Measurements from ENCODE around the gene ATPAF2.

The ATPAF2 gene

DNA sequence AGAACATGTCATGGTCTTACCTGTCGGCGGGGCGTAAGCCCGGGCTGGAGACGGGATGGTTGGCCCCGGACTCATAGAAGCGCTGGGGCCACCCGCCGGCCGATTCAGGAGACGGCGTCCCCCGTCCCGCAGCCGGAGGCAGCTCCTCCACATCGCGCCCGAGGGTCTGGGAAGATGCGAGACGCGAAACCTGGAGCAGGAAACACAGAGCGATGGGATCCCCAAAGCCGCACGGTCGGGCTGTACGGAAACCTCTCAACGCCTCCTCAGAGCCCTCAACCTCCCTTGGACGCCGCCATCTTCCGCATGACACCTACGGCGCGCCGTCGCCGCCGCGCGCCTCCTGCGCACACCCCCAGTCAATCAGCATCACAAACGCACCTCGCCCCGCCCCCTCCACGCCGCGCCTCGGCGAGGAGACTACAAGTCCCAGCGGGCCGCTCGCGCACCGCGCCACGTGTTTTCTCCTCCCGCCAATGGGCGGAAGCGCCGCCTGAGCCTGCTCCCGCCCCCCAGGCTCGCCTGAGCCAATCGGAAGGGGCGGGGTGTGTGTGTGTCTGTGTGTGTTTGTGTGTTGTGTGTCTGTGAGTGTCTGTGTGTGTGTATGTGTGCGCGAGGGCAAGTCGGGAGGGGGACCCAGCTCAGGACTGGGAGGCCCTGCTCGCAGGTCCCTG is at the start of gene ATPAF2, which contains the start of gene GID4:
Gene ATPAF2, minus strand, starts transcription at position 308 of the 674 bp plus-strand sequence. Its CDS starts 155 bp downstream, at position 153.
Gene GID4, plus strand, starts transcription at position 548 of the 674 bp plus-strand sequence. Its CDS starts 57 bp downstream, at position 605.
- in situ Hi-C loops (cut with HindIII; ENCODE audit: low sequenced_read_pairs): no loop called here

DNA sequence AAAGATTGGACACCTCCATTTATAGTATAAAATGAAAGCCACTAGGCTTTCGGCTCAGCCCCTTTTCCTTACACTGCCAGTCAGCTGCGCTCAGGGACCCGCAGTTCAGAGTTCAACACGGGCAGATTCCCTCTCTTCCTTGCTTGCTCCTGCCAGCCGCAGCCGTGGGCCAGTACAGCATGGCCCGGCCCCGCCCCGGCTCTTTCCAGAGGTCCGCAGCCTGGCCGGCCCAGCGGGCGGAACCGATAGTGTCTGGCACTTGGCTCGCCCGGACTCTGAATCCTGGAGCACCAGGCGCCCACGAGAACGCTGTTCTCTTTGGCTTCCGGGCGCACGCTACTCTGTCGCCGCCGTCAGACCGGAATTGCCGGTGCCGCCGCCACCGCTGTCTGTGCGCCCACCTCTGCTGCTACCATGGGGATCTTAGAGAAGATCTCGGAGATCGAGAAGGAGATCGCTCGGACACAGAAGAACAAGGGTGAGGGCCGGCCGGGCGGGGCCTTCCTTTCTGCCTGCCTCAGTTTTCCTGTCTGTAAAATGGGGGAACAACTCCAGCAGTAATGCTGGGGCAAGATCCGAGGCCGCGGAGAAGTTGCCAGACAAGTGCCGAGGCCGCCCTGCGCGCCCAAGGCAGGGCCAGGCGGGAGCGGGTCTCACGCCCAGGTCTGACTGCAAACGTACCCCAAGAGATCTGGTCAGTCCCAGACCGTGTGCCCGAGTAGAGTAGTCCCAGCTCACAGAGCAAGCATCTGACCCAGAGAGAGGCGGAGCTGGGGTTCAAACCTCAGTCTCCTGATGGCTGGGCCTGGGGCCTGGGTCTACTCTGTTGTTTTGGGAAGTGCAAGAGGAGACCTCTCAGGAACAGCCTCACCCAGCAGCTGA is 48.9 kb upstream of the ATPAF2 start, which contains the start of gene DRG2:
Gene DRG2, plus strand, starts transcription at position 339 of the 882 bp plus-strand sequence. Its CDS starts 76 bp downstream, at position 415.
- in situ Hi-C loops (cut with HindIII; ENCODE audit: low sequenced_read_pairs): no loop called here

DNA sequence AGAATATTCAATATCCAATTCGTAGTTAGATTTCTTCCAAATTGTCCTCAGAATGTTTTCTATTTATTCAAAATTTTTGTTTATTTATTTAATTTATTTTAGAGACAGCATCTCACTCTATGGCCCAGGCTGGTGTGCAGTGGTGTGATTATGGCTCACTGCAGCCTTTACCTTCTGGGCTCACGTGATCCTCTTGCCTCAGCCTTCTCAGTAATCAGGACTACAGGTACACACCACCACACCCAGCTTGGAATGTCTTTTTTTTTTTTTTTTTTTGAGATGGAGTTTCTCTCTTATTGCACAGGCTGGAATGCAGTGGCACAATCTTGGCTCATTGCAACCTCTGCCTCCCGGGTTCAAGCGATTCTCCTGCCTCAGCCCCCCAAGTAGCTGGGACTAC is 45.3 kb upstream of the ATPAF2 start:
- in situ Hi-C loops (cut with HindIII; ENCODE audit: low sequenced_read_pairs): no loop called here

DNA sequence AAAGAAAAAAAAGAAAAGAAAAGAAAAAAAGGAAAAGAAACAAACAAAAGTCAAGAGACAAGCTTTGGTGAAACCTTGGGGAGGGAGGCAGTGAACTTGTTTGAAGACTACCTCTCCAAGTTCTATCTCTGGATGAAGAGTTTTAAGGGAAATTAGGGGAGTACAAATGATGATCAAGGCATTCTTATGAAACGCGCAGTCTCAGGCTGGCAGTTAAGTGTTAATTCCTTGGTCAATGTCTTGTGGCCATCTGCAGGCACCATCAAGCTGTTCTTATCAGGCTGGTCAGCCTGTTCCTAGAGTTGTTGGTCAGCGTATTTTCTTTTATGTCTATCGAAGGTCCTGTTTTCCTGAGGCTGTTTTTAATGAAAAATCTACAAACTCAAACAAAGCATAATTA is 40.6 kb upstream of the ATPAF2 start:
- in situ Hi-C loops (cut with HindIII; ENCODE audit: low sequenced_read_pairs): no loop called here

DNA sequence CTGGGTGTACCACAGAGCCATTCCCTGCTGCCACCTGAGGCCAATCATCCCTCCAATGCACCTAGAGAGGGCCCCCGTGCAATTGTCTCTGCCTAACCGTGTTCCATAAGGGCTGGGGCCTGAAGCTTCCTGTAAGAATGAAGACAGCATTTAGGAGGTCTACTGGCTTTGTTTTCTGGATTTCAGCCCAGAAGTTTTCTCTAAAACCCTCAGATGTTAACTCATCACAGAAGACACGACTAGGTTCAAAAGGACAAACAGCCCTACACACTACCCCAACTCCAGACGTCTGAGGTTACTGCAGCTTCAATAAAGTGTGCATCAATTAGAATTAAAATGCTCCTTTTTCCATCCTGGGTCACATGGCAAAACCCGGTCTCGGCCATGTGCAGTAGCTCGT is 38.0 kb upstream of the ATPAF2 start:
- in situ Hi-C loops (cut with HindIII; ENCODE audit: low sequenced_read_pairs): no loop called here

DNA sequence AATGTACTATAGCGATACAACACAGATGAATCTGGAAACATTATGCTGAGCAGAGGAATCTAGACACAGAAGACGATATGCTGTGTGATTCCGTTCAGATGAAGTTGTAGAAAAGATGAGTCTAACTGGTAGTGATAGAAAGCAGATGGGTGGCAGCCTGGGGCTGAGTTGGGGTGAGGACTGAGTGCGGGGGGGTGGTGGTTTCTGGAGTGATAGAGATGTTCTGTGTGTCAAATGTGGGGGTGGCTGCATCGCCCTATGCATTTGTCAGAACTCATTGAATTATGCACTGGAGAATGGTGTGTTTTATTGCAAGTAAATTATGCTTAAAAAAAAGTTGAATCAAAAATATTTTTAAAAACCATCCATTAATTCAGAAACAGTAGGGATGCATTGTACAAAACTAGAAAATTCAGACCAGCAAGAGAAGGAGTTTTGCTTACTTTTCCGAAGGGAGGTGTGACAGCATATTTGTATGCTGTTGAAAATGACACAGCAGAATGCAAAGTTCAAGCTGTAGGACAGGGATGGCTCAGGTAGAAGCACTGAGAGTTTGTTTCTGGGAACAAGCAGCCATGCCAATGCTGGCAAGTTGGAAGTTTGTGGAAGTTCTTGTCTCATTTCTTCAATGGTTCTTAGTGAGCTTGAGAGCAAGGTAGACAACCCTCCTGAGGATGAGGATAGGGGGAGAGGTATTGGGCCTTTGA is 35.8 kb upstream of the ATPAF2 start:
- in situ Hi-C loops (cut with HindIII; ENCODE audit: low sequenced_read_pairs): no loop called here

DNA sequence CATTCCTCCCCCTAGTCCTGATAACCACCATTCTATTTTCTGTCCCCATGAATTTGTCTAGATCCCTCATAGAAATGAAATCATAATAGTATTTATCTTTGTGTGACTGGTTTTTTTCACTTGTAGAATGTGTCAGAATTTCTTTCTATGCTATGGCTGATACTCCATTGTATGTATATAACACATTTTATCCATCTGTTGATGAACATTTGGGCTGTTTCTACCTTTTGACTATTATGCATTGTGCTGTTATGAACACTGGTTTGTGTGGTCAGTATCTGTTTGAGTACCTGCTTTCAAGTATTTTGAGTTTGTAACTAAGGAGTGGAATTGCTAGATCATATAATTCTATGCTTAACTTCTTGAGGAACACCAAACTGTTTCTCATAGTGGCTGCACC is 32.8 kb upstream of the ATPAF2 start:
- in situ Hi-C loops (cut with HindIII; ENCODE audit: low sequenced_read_pairs): no loop called here

DNA sequence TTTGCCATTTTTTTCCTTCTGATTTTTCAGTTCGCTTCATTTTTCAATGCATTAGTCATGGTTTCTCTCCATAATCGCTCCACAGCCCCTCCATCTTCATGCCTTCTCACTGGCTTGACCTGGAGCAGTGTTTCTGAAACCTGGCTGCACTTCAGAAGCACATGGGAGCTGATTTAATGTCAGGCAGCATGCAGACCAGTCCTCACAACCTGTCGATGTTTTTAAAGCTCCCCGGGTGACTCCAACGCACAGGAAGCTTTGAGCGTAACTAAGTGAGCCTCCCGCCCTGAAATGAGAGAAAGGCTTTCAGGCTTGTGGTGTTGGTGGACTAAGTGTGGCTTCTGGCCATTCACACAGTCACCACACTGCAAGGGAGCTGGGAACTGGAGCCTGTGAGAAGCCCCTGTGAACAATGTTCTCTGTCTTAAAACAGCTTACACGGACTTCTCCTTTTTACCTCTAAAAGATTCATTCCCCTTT is 31.9 kb upstream of the ATPAF2 start:
- in situ Hi-C loops (cut with HindIII; ENCODE audit: low sequenced_read_pairs): no loop called here

DNA sequence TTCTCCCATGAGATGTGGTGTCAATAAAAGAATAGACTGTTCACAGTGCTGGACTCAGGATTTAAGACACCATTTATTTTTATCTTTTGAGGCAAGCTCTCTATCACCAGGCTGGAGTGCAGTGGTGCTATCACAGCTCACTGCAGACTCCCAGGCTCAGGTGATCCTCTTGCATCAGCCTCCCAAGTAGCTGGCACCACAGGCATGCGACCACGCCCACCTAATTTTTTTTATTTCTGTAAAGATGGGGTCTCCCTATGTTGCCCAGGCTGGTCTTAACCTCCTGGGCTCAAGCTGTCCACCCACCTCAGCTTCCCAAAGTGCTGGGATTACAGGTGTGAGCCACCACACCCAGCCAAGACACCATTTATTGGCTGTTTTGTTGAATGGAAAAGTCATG is 30.1 kb upstream of the ATPAF2 start:
- in situ Hi-C loops (cut with HindIII; ENCODE audit: low sequenced_read_pairs): loop anchor here (5.0 kb wide), 1 partner anchor 37 kb away; no protein-coding TSS in a partner anchor

DNA sequence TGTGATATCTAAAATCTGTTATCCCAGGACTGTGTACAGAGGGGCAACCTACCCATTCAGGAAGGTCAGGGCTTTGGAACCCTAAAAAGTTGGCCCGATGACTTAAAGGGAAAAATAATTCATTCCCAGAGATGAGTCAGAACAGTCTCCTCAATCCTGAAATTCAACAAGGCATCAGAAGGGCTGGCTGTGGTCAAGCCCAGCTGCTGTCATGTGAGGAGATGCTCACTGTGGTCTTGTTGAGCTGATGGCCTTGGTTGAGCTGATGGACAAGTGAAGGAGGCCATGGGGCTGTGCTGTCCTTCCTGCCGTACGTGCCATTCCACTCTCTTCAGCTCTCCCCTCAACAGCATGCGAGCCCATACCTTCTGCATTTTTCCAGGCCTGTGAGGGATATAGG is 27.9 kb upstream of the ATPAF2 start:
- in situ Hi-C loops (cut with HindIII; ENCODE audit: low sequenced_read_pairs): loop anchor here (5.0 kb wide), 1 partner anchor 35 kb away; no protein-coding TSS in a partner anchor

DNA sequence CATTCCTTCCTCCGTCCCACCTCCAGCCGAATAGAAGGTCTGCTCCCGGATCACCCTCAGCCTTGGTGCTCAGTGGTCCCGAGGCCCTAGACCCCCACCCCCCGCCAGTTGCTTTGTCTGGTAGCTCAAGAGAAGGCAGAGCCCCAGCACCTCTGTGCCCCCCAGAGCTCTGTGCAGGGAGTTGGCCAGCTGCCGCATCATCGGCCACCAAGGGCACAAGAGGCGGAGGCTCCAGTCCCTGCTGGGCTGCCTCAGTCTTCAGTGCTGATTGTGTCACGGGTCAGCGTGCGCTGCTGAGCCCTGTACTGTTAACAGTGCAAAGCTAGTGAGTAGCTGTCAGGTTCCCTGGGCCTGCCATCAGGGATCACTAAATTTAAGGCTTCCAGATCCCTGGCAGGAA is 26.6 kb upstream of the ATPAF2 start:
- in situ Hi-C loops (cut with HindIII; ENCODE audit: low sequenced_read_pairs): loop anchor here (5.0 kb wide), 1 partner anchor 33 kb away; no protein-coding TSS in a partner anchor

DNA sequence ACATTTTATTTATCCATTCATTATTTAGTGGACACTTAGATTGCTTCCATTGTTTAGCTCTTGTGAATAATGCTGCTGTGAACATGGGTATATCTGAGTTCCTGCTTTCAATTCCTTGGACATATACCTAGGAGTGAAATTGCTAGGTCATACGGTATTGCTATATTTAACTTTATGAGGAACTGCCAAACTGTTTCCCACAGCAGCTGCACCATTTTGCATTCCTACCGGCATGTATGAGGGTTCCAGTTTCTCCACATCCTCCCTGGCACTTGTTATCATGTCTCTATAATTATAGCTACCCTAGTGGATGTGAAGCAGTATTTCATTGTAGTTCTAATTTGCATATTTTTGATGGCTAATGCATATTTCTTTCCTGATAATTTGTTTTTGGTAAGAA is 25.1 kb upstream of the ATPAF2 start:
- in situ Hi-C loops (cut with HindIII; ENCODE audit: low sequenced_read_pairs): no loop called here

DNA sequence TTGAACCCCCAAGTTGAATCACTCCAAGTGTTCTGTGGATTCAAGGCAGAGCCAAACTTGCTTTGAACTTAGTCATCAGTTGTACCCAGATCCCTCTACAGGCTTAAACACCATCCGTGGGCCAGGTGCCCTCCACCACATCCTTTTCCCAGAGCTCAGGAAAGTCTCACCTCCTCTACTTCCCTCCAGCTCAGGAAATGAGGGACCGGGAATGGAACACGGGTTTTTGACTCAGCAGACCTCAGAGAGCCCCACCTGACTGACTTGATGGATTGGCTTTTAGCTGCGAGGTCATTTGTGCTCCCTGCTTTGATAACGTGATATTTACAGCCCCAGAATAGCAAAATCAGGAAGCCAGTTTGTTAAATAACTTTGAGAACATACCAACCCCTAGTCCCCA is 20.3 kb upstream of the ATPAF2 start:
- in situ Hi-C loops (cut with HindIII; ENCODE audit: low sequenced_read_pairs): no loop called here

DNA sequence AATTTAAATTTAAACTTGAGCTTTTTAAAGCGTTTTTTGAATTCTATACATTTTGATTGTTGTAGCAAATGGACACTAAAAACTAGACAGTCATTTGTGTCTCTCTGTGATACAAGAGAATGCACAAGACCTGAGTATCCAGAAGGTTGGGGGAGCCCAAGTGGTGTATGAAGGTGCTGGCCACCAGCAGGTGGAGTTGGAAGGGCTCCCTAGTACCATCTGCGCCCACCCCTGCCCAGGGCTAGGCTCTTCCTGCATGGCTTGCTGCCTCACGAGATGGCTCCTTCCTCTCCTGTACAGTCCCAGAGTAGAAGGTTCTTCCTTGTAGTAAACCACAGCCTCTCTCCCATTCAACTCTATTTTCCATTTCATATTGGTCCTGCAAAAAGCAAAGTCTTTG is 17.2 kb upstream of the ATPAF2 start:
- in situ Hi-C loops (cut with HindIII; ENCODE audit: low sequenced_read_pairs): no loop called here

DNA sequence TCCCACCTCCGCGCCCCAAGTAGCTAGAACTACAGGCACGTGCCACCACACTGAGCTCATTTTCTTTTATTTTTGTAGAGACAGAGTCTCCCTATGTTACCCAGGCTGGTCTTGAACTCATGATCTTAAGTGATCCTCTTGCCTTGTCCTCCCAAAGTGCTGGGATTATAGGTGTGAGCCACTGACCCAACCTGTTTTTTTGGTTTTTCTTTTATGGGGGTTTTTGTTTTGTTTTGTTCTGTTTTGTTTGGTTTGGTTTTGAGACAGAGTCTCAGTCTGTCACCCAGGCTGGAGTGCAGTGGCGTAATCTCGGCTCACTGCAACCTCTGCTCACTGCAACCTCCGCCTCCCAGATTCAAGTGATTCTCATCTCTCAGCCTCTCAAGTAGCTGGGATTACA is 16.6 kb upstream of the ATPAF2 start:
- in situ Hi-C loops (cut with HindIII; ENCODE audit: low sequenced_read_pairs): no loop called here

DNA sequence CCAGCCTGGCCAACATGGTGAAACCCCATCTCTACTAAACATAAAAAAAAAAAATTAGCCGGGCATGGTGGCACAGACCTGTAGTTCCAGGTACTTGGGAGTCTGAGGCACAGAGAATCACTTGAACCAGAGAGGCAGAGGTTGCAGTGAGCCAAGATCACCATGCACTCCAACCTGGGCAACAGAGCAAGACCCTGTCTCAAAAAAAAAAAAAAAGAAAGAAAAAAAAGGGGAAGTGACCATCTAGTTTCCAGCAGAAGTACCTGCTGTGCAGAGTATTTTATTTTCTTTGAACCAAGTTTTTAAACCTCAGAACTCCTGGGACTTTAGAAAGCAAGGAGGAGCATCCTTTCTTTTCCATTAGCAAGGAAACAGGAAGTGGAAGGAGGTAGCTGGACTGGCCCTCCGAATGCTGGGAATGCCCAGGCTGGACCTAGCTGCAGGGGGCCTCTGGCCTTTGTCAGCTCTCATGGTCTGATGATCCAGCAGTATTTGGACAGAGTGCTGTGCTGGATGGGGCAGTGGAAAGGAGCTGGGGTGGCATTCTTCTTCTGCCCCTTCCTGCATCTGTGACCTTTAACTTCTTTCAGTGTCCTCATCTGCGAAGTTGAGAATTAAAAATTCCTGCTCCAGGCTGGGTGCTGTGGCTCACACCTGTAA is 6.9 kb upstream of the ATPAF2 start:
- in situ Hi-C loops (cut with HindIII; ENCODE audit: low sequenced_read_pairs): no loop called here

DNA sequence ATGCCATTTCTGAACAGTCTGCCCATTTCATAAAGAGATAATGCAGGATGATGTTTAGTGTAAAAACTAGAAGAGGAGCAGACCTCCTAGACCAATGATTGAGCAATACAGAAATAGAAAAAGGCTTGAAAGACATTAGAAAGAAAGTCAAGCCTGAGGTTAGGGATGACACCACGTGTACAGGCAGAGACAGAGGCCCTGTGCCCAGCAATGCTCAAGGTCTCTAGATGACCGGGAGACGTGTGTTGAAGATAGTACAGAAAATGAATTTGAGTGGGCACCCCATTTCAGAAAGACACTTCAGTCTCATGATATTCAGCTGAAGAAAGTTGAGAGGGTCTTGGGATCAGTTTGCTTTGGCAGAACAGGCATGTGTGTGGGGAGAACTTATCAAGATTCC is 5.6 kb upstream of the ATPAF2 start:
- in situ Hi-C loops (cut with HindIII; ENCODE audit: low sequenced_read_pairs): no loop called here

DNA sequence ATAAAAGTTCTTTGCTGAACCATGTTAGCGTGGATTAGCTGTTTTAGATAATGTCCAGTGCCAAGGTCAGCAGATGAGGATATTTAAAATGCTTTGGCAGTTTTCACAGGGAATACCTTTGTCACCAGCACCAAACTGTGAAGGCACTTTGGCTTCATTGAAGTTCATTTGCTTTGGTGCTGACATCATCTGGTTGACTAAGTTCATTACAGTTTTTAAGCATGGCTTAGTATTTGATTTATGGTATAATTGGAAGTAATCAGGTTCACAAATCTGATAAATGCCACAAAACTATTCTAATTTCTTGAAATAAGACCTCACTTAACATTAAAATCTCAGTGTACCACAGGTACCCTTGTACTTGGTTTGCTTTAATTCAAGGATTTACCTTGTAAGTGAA is 4.5 kb upstream of the ATPAF2 start:
- in situ Hi-C loops (cut with HindIII; ENCODE audit: low sequenced_read_pairs): no loop called here

DNA sequence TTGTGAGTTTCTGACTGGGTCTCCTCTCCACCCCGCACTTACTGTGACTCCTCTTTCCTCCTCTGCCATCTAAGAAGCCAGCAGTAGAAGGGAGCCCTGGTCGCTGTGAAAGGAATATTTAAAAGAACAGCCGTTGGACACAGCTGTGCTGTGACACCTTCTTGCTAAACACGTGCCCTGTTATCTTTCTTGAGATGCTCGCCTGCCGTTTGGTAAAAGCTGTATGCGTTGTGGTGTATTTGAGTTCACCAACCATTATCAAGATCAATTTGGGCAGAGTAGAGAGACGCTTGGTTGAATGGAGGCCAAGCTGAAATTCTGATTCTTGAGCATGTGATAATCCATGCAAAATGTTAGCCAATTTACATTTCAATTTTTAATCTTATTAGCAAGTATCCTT is 4.0 kb upstream of the ATPAF2 start:
- in situ Hi-C loops (cut with HindIII; ENCODE audit: low sequenced_read_pairs): no loop called here

DNA sequence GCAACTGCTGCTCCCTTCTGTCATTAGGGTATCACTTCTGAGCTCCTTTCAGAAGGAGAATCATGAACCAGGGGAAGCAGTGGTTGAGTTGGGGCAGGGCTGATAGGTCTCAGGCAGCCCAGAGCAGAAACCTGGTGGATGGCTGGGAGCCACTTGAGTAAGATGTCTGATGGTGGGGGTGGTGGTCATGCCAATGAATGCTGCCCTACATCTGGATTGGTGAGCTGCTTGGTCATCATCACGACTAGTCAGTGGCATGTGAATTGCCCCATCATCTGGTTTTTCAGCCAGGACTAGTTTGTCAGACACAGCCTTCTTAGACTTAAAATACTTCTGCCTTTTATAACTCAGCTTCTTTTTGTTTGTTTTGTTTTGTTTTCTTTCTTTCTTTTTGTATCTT is 2.8 kb upstream of the ATPAF2 start:
- in situ Hi-C loops (cut with HindIII; ENCODE audit: low sequenced_read_pairs): no loop called here

All from endothelial cell of hepatic sinusoid (primary cell).